T47D (cell line): Measurements from ENCODE around the gene HAUS5.

Source experiments
- DNase-seq, 2 experiments: peaks; one replicate each; pipeline versions ENCODE4 v3.0.0 to v3.0.0-alpha.2; 2011 to 2012; ENCODE audit warnings: low read depth in 1 of 2, low spot score in 1 of 2
- JUND ChIP-seq: IDR thresholded peaks from 2 replicates; pipeline ENCODE4 v1.6.1; 2012; ENCODE audit warnings: low read depth
- in situ Hi-C: cut with HindIII; loops from 2 replicates; pipeline ENCODE4 v1.10.0; 2016; ENCODE audit warnings: low sequenced_read_pairs, low pct_unique_long_range_greater_than_20kb

HAUS5 gene, protein sequence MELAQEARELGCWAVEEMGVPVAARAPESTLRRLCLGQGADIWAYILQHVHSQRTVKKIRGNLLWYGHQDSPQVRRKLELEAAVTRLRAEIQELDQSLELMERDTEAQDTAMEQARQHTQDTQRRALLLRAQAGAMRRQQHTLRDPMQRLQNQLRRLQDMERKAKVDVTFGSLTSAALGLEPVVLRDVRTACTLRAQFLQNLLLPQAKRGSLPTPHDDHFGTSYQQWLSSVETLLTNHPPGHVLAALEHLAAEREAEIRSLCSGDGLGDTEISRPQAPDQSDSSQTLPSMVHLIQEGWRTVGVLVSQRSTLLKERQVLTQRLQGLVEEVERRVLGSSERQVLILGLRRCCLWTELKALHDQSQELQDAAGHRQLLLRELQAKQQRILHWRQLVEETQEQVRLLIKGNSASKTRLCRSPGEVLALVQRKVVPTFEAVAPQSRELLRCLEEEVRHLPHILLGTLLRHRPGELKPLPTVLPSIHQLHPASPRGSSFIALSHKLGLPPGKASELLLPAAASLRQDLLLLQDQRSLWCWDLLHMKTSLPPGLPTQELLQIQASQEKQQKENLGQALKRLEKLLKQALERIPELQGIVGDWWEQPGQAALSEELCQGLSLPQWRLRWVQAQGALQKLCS

DNA sequence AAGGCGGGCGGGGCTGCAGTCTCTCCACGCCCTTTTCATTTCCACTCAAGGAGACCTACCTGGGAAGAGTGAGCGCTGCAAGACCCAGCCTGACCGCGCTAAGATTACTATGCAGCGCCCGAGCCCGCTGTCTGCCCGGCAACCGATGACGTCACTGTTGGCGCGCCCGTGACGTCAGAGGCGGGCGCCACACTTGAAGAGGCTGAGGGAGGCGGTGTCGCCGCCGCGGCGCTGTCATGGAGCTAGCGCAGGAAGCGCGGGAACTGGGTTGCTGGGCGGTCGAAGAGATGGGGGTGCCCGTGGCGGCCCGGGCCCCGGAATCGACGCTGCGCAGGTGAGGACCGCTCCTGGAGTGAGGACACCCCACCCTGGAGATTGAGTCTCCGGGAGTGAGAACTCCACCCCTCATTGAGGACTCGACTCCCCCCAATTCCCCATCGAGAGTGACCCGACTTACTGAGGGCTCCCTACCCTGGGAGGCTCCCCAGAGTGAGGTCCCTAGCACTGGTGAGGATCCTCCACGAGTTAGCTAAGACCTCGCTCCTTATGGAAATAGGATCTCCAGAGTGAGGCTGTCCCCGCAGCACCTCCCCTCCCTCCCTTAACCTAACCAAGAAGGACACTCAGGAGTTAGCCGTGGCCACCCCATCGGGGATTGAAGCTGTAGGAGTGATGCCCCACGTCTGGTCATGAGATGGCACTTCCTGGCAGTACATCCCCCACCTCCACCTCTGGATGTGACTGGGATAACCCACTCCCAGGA lies at the start of gene HAUS5:
TSS of gene HAUS5 (plus strand) at position 177 of the 763 bp plus-strand sequence. CDS start at position 237, 60 bp downstream.
- TF ChIP-seq JUND, result no peak
- in situ Hi-C loops, result no loop called here

DNA sequence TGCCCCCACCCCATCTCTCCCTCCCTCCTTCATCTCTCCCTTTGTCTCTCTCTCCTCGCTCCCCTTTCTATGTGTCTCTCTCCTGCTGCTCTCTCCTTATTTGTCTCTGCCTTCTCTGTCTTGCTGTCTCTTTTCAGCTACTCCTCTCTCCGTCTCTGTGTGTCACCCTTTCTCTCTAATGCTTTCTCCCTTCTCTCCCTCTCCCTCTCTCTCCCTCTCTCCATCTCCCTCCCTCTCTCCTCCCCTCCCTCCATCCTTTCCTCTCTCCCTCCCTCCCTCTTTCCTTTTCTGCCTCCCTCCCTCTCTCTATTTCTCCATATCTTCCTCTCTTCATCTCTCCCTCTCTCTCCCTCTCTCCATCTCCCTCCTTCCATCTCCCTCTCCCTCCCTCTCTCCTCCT lies 49.8 kb upstream of the HAUS5 start:
- no peak for TF ChIP-seq JUND
- in situ Hi-C loops, result no loop called here
- no peak for DNase-seq

More for the DNA sequence above, at the start of gene HAUS5:
- DNase-seq, result peak; percentile 59 to 93

DNA sequence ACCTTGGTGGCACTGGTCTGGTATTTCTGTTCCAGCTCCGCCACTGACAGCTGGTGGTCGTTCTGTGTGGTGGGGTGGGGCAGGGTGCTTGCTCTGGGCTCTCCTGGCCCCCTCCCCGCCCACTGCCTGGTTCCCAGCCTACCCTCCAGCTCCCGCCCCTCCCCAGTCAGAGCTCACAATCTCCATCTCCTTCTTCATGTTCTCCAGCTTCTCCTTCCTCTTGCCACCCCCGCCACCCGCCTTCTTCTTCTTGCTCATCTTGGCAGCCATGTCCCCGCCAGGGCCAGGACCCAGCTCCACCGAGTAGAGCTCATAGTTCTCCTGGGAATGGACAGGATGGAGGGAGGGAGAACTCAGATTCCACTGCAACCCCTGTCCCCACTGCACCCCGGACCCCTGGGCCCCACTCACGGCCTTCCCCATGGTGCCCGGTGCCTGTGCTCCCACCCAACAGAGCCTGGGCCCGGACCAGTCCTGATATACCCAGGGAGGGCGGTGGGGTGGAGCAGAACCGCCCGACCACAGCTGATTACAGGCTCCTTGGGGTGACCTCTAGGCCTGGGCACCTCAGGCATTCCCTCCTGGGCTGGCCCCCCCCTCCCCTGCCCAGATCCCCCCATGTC lies 49.2 kb upstream of the HAUS5 start, which contains the start of gene ATP4A:
TSS of gene ATP4A (minus strand) at position 452 of the 623 bp plus-strand sequence. CDS start at position 423, 29 bp downstream.
- in situ Hi-C loops, result no loop called here
- no peak for DNase-seq
- no peak for TF ChIP-seq JUND

DNA sequence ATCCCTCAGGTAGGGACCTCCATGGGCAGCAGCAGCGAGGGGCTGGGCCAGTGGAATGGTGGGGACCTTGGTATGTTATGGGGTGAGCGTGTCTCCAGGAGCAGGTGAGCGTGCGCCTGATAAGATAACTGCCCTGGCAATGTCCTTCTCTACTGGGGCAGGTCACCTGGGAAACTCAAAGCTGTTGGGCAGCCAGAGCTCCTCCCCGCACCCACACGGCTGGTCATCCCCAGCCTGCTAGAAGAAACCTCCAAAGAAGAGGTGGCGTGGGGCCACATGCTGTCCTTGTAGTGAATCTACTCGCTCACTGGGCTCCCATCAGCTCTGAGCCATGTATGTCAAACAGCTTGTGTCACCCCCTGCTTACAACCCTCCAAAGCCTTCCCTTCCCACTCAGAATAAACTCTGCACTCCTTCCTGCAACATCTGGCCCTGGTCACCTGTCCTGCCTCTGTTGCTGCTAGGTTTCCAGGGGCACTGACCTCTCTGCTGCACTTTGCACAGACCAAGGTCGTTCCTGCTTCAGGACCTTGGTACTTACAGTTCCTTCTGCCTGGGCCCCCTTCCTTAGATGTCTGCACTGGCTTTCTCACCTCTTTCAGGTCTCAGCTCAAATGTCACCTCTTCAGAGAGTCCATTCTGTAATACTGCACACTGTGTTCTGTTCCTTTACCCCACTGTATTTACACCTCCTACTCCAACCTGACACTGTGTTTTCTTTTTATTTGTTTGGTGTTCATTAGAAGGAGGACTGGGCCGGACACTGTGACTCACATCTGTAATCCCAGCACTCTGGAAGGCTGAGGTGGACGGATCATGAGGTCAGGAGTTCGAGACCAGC lies 47.3 kb upstream of the HAUS5 start:
- DNase-seq, result no peak
- TF ChIP-seq JUND, result no peak
- in situ Hi-C loops, result no loop called here

DNA sequence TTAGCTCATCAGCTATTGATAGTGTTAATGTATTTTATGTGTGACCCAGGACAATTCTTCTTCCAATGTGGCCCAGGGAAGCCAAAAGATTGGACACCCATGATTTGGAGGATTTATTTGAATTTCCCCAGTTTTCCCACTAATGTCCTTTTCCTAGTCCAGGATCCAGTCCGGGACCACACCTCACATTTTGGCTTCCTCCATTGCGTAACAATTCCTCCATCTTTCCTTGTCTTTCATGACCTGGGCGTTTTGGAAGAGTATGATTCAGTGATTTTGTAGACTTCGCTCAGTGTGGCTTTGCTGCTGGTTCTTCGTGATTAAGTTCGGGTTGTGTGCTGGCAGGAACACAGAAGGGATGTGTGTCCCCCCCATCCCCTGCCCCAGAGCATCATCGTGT lies 45.8 kb upstream of the HAUS5 start:
- in situ Hi-C loops, result no loop called here
- TF ChIP-seq JUND, result no peak

DNA sequence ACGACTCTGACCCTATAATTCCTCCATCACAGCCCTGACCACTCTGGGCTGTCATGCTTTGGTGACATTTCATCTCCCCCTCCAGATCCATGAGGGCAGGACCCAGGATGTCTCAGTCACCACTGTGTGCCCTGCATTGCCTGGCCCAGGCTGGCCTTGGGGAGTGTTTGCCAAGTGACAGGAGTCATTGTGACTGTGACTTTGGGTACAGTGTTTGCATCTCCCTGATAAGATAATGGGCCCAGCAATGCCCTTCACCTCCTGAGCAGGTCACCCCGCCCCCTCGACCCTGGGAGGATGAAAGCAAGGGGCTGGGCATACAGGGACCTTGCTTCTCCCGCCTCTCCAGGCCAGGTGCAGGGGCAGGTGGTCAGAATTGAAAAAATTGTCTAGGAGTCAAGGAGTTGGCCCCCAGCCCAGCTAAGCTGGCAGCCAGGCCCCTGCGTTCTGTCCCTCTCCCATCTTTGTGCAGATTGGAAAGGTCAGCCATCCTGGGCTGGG lies 43.2 kb upstream of the HAUS5 start:
- in situ Hi-C loops, result no loop called here
- no peak for DNase-seq

More for the DNA sequence above, 45.8 kb upstream of the HAUS5 start:
- DNase-seq, result no peak

DNA sequence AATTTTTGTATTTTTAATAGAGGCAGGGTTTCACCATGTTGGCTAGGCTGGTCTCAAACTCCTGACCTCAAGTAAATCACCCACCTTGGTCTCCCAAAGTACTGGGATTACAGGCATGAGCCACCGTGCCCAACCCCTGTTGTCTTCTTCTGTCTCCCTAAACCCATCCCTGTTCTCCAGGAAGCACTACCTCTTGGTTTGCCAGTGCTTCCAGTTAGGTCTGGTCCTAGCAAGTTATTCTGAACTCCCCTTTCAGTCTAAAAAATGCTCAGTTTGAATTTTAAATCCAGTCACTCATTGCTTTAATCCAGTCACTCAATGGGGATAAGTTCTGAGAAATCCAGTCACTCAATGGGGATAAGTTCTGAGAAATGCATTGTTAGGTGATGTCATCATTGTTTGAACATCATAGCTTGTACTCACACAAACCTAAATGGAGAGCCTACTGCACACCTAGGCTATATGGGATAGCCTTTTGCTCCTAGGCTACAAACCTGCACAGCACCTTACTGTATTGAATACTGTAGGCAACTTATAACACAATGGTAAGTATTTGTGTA lies 41.0 kb upstream of the HAUS5 start:
- no peak for TF ChIP-seq JUND
- no peak for DNase-seq
- in situ Hi-C loops, result no loop called here

More for the DNA sequence above, 43.2 kb upstream of the HAUS5 start:
- TF ChIP-seq JUND, result no peak

DNA sequence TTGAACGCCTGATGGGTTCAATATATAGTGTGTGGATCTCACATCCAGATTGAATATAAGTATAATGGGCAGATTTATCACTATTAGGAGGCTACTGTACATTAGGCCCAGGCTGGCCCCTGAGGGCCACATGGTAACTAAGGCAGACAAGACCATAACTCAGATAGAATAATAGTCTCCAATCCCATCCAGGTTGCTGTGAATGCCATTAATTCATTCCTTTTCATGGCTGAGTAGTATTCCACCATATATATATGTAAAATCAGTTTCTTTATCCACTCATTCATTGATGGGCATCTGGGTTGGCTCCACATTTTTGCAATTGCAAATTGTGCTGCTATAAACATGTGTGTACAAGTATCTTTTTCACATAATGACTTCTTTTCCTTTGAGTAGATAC lies 34.6 kb upstream of the HAUS5 start:
- TF ChIP-seq JUND, result no peak
- in situ Hi-C loops, result no loop called here
- DNase-seq, result no peak

DNA sequence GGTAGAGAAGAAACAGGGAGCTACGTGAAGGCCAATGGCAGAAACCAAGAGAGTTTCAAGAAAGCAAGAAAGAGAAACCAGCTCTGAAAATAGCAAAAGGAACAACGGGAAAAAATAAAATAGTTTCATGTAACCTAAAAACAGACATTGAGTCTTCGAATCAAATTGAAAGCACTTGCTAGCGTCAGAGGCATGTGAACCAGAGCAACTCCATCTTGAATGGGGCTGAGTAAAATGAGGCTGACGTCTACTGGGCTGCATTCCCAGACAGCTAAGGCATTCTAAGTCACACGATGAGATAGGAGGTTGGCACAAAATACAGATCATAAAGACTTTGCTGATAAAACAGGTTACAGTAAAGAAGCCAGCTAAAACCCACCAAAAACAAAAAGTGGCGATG lies 33.8 kb upstream of the HAUS5 start:
- no peak for TF ChIP-seq JUND
- no peak for DNase-seq
- in situ Hi-C loops, result no loop called here

DNA sequence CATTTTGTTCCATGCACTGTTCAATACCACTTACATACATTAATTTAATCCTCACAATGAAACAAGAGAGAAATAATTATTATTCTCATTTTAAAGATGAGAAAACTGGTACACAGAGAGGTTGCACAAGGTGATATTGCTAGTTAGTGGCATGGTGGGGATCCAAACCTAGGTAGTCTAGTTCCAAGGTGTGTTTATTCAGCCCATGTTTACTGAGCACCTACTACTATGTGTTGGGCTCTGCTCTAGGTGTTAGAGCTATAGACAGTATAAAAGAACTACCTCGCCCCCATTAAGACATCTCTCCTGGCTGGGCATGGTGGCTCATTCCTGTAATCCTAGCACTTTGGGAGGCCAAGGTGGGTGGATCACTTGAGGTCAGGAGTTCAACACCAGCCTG lies 29.8 kb upstream of the HAUS5 start:
- no peak for DNase-seq
- no peak for TF ChIP-seq JUND
- in situ Hi-C loops, result no loop called here

DNA sequence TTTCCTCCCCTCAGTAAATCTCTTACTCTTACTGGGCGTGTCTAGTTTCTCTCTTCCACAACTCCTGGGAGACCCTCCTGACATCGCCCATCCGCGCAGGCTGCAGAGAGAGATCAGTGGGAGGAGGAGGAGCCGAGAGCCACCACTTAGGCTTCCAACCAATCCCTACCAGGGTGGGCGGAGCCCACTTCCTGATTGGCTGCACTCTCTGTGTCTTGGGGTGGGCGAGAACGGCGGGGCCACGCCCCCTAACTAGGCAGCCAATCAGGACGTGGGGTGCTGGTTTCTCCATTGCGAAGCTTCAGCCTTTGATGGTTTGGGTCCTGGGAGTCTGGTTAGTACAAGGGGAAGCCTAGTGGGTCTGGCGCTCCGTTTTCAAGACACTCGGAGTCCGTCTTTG lies 26.7 kb upstream of the HAUS5 start, which contains the start of gene PMIS2:
TSS of gene PMIS2 (plus strand) at position 326 of the 400 bp plus-strand sequence. CDS start 87 bp downstream, outside the sequence.
- in situ Hi-C loops, result no loop called here
- no peak for TF ChIP-seq JUND
- DNase-seq, result peak in 1 of 2 experiments; percentile 26
